ENCODE data around the gene GIT1. TPM values are rescaled to one million over a fixed set of nuclear protein-coding genes. Genes with fewer than 3 reads are reported as not detected.
A peak's percentile ranks its signal among the peaks of the same experiment; 100 is the strongest.

The GIT1 gene
- total RNA-seq, 1 donor from 2014 or later, result 31.9 TPM

- Histone ChIP-seq H3K9me3 (replicated peaks) (no peaks in the 10 kb centered on the region), H3K27me3 (ENCODE audit: low read depth) (no peaks in the 10 kb centered on the region), H3K4me1 (peaks cover 52% of the 10 kb centered on the region), H3K27ac (replicated peaks) (peak overlapping the region; percentile 76), H3K36me3 (peaks cover 52% of the 10 kb centered on the region), H3K4me3 (no peak overlapping the region)
- DNase-seq, result peak; percentile 9
- TF ChIP-seq CTCF (IDR thresholded peaks at IDR 0.05; ENCODE audit: borderline replicate concordance), result no peak
- intact Hi-C loops (cut with micrococcal nuclease), result no loop called here
Observed at GRCh38 chr17:29573558-29573869, 15.9 kb downstream of the GIT1 start.

GRCh38 chr17:29572691-29573557 is 16.5 kb downstream of the GIT1 start:
- Histone ChIP-seq H3K4me1 (peaks cover 54% of the 10 kb centered on the region), H3K4me3 (peak overlapping the region; percentile 63), H3K27ac (replicated peaks) (peak overlapping the region; percentile 76), H3K27me3 (ENCODE audit: low read depth) (no peaks in the 10 kb centered on the region), H3K9me3 (replicated peaks) (no peaks in the 10 kb centered on the region), H3K36me3 (peaks cover 46% of the 10 kb centered on the region)
- DNase-seq, result peak; percentile 73
- intact Hi-C loops (cut with micrococcal nuclease), result no loop called here
- peak; percentile 88 for TF ChIP-seq CTCF (IDR thresholded peaks at IDR 0.05; ENCODE audit: borderline replicate concordance)

GRCh38 chr17:29571883-29572681 is 17.4 kb downstream of the GIT1 start:
- peak; percentile 35 for DNase-seq
- intact Hi-C loops (cut with micrococcal nuclease), result no loop called here
- H3K9me3 ChIP-seq (replicated peaks), result no peaks in the 10 kb centered on the region
- peak overlapping the region; percentile 63 for H3K4me3 ChIP-seq
- H3K27ac ChIP-seq (replicated peaks), result peak overlapping the region; percentile 76
- H3K36me3 ChIP-seq, result peaks cover 37% of the 10 kb centered on the region
- H3K27me3 ChIP-seq (ENCODE audit: low read depth), result no peaks in the 10 kb centered on the region
- no peak for TF ChIP-seq CTCF (IDR thresholded peaks at IDR 0.05; ENCODE audit: borderline replicate concordance)
- peaks cover 59% of the 10 kb centered on the region for H3K4me1 ChIP-seq

GRCh38 chr17:29571486-29571882 is 18.0 kb downstream of the GIT1 start:
- Histone ChIP-seq H3K36me3 (peaks cover 31% of the 10 kb centered on the region), H3K27me3 (ENCODE audit: low read depth) (no peaks in the 10 kb centered on the region), H3K9me3 (replicated peaks) (no peaks in the 10 kb centered on the region), H3K4me3 (no peak overlapping the region), H3K4me1 (peaks cover 63% of the 10 kb centered on the region), H3K27ac (replicated peaks) (peak overlapping the region; percentile 76)
- TF ChIP-seq CTCF (IDR thresholded peaks at IDR 0.05; ENCODE audit: borderline replicate concordance), result no peak
- DNase-seq, result no peak
- intact Hi-C loops (cut with micrococcal nuclease), result no loop called here

- H3K9me3 ChIP-seq (replicated peaks), result no peaks in the 10 kb centered on the region
- H3K36me3 ChIP-seq, result peaks cover 22% of the 10 kb centered on the region
- peaks cover 72% of the 10 kb centered on the region for H3K4me1 ChIP-seq
- no peak overlapping the region for H3K27ac ChIP-seq (replicated peaks)
- no peak overlapping the region for H3K4me3 ChIP-seq
- DNase-seq, result no peak
- no peak for TF ChIP-seq CTCF (IDR thresholded peaks at IDR 0.05; ENCODE audit: borderline replicate concordance)
- intact Hi-C loops (cut with micrococcal nuclease), result no loop called here
- no peaks in the 10 kb centered on the region for H3K27me3 ChIP-seq (ENCODE audit: low read depth)
Observed at GRCh38 chr17:29570521-29570920, 18.9 kb downstream of the GIT1 start.
